KMS-11 (cell line): ENCODE data around the gene HCFC1.

Source experiments
- H2AFZ ChIP-seq: fragments of 200-600 bp; sonication (generic); 2 replicates; pipeline ENCODE4 v1.6.1; 2016; ENCODE audit warnings: antibody characterized with exemption, mixed run types, low read depth
- H3K27ac ChIP-seq: fragments of 200-600 bp; sonication (generic); 2 replicates; pipeline ENCODE4 v1.6.1; 2016; ENCODE audit warnings: mild to moderate bottlenecking, mixed run types
- H3K27me3 ChIP-seq: fragments of 200-600 bp; sonication (generic); 2 replicates; pipeline ENCODE4 v1.6.1; 2017; ENCODE audit warnings: mild to moderate bottlenecking, low read depth, mixed run types, moderate library complexity; ENCODE audit not compliant: insufficient read depth
- H3K36me3 ChIP-seq: fragments of 200-600 bp; sonication (generic); 2 replicates; pipeline ENCODE4 v1.6.1; 2017; ENCODE audit warnings: mild to moderate bottlenecking, mixed run types; ENCODE audit not compliant: insufficient read depth
- H3K4me1 ChIP-seq: fragments of 200-600 bp; sonication (generic); 2 replicates; pipeline ENCODE4 v1.6.1; 2016; ENCODE audit warnings: mild to moderate bottlenecking, low read depth, mixed run types; ENCODE audit not compliant: poor library complexity, severe bottlenecking
- H3K4me2 ChIP-seq: fragments of 200-600 bp; sonication (generic); 2 replicates; pipeline ENCODE4 v1.7.0; 2016; ENCODE audit warnings: mild to moderate bottlenecking, mixed run types
- H3K4me3 ChIP-seq: fragments of 200-600 bp; sonication (generic); IDR thresholded peaks from 2 replicates; pipeline ENCODE4 v1.6.1; 2017; ENCODE audit warnings: low read depth, low read length, mixed read lengths; ENCODE audit not compliant: insufficient read depth
- H3K79me2 ChIP-seq: fragments of 200-600 bp; sonication (generic); 2 replicates; pipeline ENCODE4 v1.6.1; 2016; ENCODE audit warnings: low read depth, mixed run types; ENCODE audit not compliant: insufficient read depth
- H3K9ac ChIP-seq: fragments of 200-600 bp; sonication (generic); 2 replicates; pipeline ENCODE4 v1.6.1; 2016; ENCODE audit warnings: mild to moderate bottlenecking, mixed run types
- H4K20me1 ChIP-seq: fragments of 200-600 bp; sonication (generic); 2 replicates; pipeline ENCODE4 v1.6.1; 2016; ENCODE audit warnings: mild to moderate bottlenecking, mixed run types; ENCODE audit not compliant: insufficient read depth
- TF ChIP-seq, protein P1 (sequence below): fragments of 200-600 bp; sonication (generic); conservative IDR thresholded peaks from 2 replicates; pipeline ENCODE4 v1.6.1; 2017; ENCODE audit warnings: low read depth, mild to moderate bottlenecking, antibody characterized with exemption, low read length, moderate library complexity, mixed read lengths

Gene HCFC1

DNA sequence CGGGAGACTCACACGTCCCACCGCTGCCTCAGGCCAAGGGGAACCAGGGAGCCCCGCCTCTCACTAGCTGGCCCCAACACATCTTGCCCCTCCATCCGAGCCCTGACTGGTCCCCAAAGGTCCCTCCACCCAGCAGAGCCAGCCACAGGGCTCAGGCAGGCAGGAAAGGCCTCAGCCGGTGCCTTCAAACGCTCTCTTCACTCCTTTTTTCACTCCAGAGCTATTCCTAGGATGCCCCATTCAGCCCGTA lies 44.0 kb downstream of the HCFC1 start:
- TF ChIP-seq, protein P1, sequence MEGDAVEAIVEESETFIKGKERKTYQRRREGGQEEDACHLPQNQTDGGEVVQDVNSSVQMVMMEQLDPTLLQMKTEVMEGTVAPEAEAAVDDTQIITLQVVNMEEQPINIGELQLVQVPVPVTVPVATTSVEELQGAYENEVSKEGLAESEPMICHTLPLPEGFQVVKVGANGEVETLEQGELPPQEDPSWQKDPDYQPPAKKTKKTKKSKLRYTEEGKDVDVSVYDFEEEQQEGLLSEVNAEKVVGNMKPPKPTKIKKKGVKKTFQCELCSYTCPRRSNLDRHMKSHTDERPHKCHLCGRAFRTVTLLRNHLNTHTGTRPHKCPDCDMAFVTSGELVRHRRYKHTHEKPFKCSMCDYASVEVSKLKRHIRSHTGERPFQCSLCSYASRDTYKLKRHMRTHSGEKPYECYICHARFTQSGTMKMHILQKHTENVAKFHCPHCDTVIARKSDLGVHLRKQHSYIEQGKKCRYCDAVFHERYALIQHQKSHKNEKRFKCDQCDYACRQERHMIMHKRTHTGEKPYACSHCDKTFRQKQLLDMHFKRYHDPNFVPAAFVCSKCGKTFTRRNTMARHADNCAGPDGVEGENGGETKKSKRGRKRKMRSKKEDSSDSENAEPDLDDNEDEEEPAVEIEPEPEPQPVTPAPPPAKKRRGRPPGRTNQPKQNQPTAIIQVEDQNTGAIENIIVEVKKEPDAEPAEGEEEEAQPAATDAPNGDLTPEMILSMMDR, result no peak
- Histone ChIP-seq H3K27ac (peak overlapping the region; percentile 95), H3K4me1 (peaks cover 21% of the 10 kb centered on the region), H3K36me3 (no peaks in the 10 kb centered on the region), H3K4me3 (no peak overlapping the region), H3K27me3 (no peaks in the 10 kb centered on the region), H3K79me2 (peaks cover 34% of the 10 kb centered on the region), H2AFZ (no peak overlapping the region), H3K9ac (peak overlapping the region; percentile 90), H4K20me1 (no peaks in the 10 kb centered on the region), H3K4me2 (peak overlapping the region; percentile 86; the same call in 1 of the 2 replicates)

DNA sequence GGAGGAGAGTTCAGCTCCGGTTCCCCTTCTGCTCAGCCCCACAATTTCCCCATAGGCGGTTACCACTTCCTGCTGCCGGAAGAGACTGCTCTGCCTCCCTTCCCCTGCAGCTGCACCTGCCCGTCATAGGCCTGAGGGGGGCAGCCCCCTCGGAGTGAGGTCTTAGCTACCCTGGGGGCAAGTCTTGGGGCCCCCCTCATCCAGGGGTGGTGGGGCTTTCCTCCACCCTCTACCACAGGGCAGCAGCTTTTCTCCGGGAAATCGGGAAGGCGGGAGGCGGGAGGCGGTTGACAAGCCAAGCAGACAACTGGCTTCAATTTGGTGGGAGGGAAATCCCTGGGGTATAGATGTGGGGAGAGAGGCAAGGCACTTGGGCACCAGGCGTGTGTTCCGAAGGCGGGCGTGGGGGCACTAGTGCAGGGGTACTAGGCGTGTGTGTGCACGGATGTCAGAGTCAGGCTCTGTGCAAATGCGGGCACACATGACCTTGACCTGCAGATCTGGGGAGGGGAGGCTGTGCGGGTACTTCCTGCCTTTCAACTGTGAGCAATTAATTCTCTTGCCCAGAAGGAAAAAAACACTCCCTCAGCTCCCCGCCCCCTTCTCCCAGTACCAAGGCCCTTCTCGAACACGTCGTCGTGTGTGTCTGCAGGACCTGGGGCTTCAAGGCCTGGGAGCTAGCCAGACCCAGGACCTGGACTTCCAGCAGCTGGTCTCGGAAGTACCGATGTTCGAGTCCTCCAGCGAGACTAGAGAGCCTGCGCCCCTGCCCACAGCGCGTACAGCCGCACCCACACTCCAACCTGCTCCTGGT lies 44.6 kb downstream of the HCFC1 start:
- Histone ChIP-seq H3K36me3 (no peaks in the 10 kb centered on the region), H4K20me1 (no peaks in the 10 kb centered on the region), H3K27ac (peak overlapping the region; percentile 95), H3K4me3 (no peak overlapping the region), H3K4me1 (peaks cover 21% of the 10 kb centered on the region), H3K9ac (peak overlapping the region; percentile 90), H3K27me3 (no peaks in the 10 kb centered on the region), H3K79me2 (peaks cover 37% of the 10 kb centered on the region), H3K4me2 (peak overlapping the region; percentile 86), H2AFZ (no peak overlapping the region)
- TF ChIP-seq, protein P1, result 0 out of 2 replicates have a peak, but pooled peaks have one; percentile 10

DNA sequence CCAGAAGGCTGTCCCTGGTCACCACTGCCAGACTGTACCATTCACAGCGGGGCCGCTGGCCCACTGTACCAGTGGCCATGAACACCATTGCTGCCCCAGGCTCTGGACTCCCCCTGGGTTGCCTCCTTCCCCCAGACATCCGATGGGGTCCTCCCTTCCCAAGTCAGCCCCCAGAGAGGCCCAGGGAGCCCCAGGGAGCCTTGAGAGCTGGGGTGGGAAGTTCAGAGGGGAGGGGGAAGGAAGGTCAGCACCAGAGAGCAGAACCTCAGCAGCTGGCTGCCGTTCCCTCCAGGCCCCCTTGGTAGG lies 45.1 kb downstream of the HCFC1 start:
- Histone ChIP-seq H3K4me2 (peak overlapping the region; percentile 86), H3K4me3 (no peak overlapping the region), H3K27ac (peak overlapping the region; percentile 95), H3K9ac (peak overlapping the region; percentile 90), H3K36me3 (no peaks in the 10 kb centered on the region), H2AFZ (no peak overlapping the region), H3K27me3 (no peaks in the 10 kb centered on the region), H4K20me1 (no peaks in the 10 kb centered on the region), H3K79me2 (peaks cover 43% of the 10 kb centered on the region), H3K4me1 (peaks cover 21% of the 10 kb centered on the region)
- TF ChIP-seq, protein P1, result no peak

DNA sequence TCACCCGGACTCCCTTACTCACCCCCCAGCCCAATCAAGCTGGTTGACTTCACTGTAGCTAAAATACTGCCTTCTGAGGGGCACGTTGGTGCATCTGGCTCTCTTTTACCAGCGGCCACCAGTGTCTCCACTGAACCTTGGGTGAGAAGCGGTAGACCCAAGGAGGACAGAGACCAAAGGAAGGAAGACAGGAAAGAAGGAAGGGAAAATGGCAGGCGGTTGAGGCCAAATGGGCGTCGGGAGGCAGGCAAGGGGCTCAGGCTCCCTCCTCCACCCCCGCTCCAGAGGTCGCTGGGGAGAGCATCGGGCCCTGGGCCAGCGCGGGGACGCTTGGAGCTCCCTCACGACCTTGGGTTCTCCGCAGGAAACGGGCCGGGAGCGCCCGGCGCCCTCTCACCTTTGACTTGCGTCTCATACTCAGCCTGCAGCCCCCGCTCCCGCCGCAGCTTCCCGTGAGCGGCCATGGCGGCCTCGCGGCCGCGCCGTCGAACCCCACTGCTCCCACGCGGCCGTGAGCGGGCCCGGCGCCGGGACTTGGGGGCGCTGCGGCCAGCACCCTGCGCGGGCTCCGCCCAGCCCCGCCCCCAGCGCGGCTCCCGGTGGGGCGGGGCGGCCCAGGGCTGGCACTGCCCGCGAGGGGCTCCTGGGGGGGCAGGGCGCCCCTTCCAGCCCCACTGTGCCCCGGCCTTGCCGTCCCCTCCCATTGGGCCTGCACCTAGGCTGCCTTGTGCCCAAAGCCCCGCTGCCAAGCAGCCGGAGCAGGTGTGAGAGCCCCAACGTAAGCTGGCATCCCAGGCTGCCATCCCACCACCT lies 45.7 kb downstream of the HCFC1 start, which contains the start of gene ARHGAP4:
Gene ARHGAP4, minus strand, starts transcription at position 526 of the 813 bp plus-strand sequence. Its CDS starts 62 bp downstream, at position 464.
- no peak within 1 kb of the TSS for H3K4me3 ChIP-seq
- H3K27me3 ChIP-seq, result no peaks in the 10 kb centered on the region
- peak within 1 kb of the TSS; percentile 94 for H3K4me2 ChIP-seq
- TF ChIP-seq, protein P1, result no peak
- peak within 1 kb of the TSS; percentile 95 for H3K27ac ChIP-seq
- H3K79me2 ChIP-seq, result peaks cover 43% of the 10 kb centered on the region
- H3K4me1 ChIP-seq, result peaks cover 21% of the 10 kb centered on the region
- no peak within 1 kb of the TSS for H2AFZ ChIP-seq
- no peaks in the 10 kb centered on the region for H4K20me1 ChIP-seq
- H3K9ac ChIP-seq, result peak within 1 kb of the TSS; percentile 90
- H3K36me3 ChIP-seq, result no peaks in the 10 kb centered on the region
